ENCODE data around the gene MYOF. TPM values are rescaled to one million over a fixed set of nuclear protein-coding genes. Genes with fewer than 3 reads are reported as not detected.
A peak's percentile ranks its signal among the peaks of the same experiment; 100 is the strongest.

MYOF gene
- total RNA-seq, 4 donors from 2014 or later = 39.6 to 70.4 (median 59.2) TPM

- Histone ChIP-seq H3K27me3 (no peaks in the 10 kb centered on the region), H3K4me3 (no peak overlapping the region), H3K9me3 (no peaks in the 10 kb centered on the region), H3K4me1 (peaks cover 0 to 6% (median 2%) of the 10 kb centered on the region in 4 donors), H3K27ac (no peak overlapping the region), H3K36me3 (peaks cover 0 to 42% (median 0%) of the 10 kb centered on the region in 3 donors)
- no peak for TF ChIP-seq CTCF (IDR thresholded peaks at IDR 0.05)
- TF ChIP-seq POLR2A (IDR thresholded peaks at IDR 0.05) = no peak
- TF ChIP-seq EP300 (IDR thresholded peaks at IDR 0.05) = no peak
- 75 to 81% methylated on average over 3 of the region's 3 CpGs for WGBS, 2 donors
- no peak for DNase-seq (ENCODE audit: low spot score in 2 of 2)
These were observed 90.0 kb downstream of the MYOF start for GRCh38 chr10:93392121-93392520.

- 85 to 88% methylated on average over 3 of the region's 3 CpGs for WGBS, 2 donors
- Histone ChIP-seq H3K9me3 (no peaks in the 10 kb centered on the region), H3K27me3 (no peaks in the 10 kb centered on the region), H3K36me3 (peaks cover 0 to 44% (median 0%) of the 10 kb centered on the region in 3 donors), H3K4me1 (peaks cover 0 to 8% (median 3%) of the 10 kb centered on the region in 4 donors), H3K4me3 (no peak overlapping the region), H3K27ac (no peak overlapping the region)
- TF ChIP-seq EP300 (IDR thresholded peaks at IDR 0.05) = no peak
- no peak for TF ChIP-seq POLR2A (IDR thresholded peaks at IDR 0.05)
- no peak for TF ChIP-seq CTCF (IDR thresholded peaks at IDR 0.05)
- no peak for DNase-seq (ENCODE audit: low spot score in 2 of 2)
These were observed 91.6 kb downstream of the MYOF start for GRCh38 chr10:93390306-93391090.

- Histone ChIP-seq H3K4me3 (no peak overlapping the region), H3K36me3 (peaks cover 0 to 34% (median 0%) of the 10 kb centered on the region in 3 donors), H3K4me1 (peaks cover 0 to 13% (median 3%) of the 10 kb centered on the region in 4 donors), H3K27ac (peak overlapping the region in 2 of 4 donors; percentile 50 to 74), H3K9me3 (no peaks in the 10 kb centered on the region), H3K27me3 (no peaks in the 10 kb centered on the region)
- peak in 1 of 2 donors; percentile 41 for DNase-seq (ENCODE audit: low spot score in 2 of 2)
- TF ChIP-seq EP300 (IDR thresholded peaks at IDR 0.05) (peak in 1 of 2 donors; percentile 59), CTCF (IDR thresholded peaks at IDR 0.05) (peak in 2 of 5 experiments; percentile 20 to 21), POLR2A (IDR thresholded peaks at IDR 0.05) (no peak)
- 75 to 79% methylated on average over 14 of the region's 14 CpGs for WGBS, 2 donors
These were observed 95.3 kb downstream of the MYOF start for GRCh38 chr10:93386631-93387369.

- H3K27me3 ChIP-seq = no peaks in the 10 kb centered on the region
- peaks cover 0 to 16% (median 3%) of the 10 kb centered on the region in 4 donors for H3K4me1 ChIP-seq
- TF ChIP-seq EP300 (IDR thresholded peaks at IDR 0.05) (no peak), CTCF (IDR thresholded peaks at IDR 0.05) (no peak), POLR2A (IDR thresholded peaks at IDR 0.05) (no peak)
- DNase-seq (ENCODE audit: low spot score in 2 of 2) = no peak
- H3K4me3 ChIP-seq = no peak overlapping the region
- WGBS, 2 donors = 72 to 83% methylated on average over 2 of the region's 2 CpGs
- H3K9me3 ChIP-seq = no peaks in the 10 kb centered on the region
- H3K36me3 ChIP-seq = peaks cover 0 to 48% (median 0%) of the 10 kb centered on the region in 3 donors
- no peak overlapping the region for H3K27ac ChIP-seq
These were observed 96.8 kb downstream of the MYOF start for GRCh38 chr10:93385345-93385744.

- H3K36me3 ChIP-seq = peaks cover 0 to 58% (median 0%) of the 10 kb centered on the region in 3 donors
- H3K9me3 ChIP-seq = no peaks in the 10 kb centered on the region
- TF ChIP-seq CTCF (IDR thresholded peaks at IDR 0.05) = no peak
- TF ChIP-seq EP300 (IDR thresholded peaks at IDR 0.05) = no peak
- no peak for TF ChIP-seq POLR2A (IDR thresholded peaks at IDR 0.05)
- whole genome bisulfite sequencing, 2 donors = 73 to 81% methylated on average over 7 of the region's 7 CpGs
- H3K4me3 ChIP-seq = no peak overlapping the region
- peaks cover 0 to 20% (median 3%) of the 10 kb centered on the region in 4 donors for H3K4me1 ChIP-seq
- peak overlapping the region in 2 of 4 donors; percentile 16 to 21 for H3K27ac ChIP-seq
- DNase-seq (ENCODE audit: low spot score in 2 of 2) = no peak
- no peaks in the 10 kb centered on the region for H3K27me3 ChIP-seq
These were observed 98.1 kb downstream of the MYOF start for GRCh38 chr10:93384006-93384405.
